SIG-M5 treated with dmso at 0.1 percent for 504 hours (cell line): Measurements from ENCODE around the gene GRK4.
"Not testable (repeated sequence)": the region's sequence is repeated elsewhere in the genome, so short reads cannot be mapped to it uniquely, and the experiment has no call there.

ENCODE experiments used
- DNase-seq: peaks from one replicate; lab custom pipeline; 2025; ENCODE audit not compliant: unreplicated experiment; lab: John Stamatoyannopoulos, UW

The GRK4 gene

DNA sequence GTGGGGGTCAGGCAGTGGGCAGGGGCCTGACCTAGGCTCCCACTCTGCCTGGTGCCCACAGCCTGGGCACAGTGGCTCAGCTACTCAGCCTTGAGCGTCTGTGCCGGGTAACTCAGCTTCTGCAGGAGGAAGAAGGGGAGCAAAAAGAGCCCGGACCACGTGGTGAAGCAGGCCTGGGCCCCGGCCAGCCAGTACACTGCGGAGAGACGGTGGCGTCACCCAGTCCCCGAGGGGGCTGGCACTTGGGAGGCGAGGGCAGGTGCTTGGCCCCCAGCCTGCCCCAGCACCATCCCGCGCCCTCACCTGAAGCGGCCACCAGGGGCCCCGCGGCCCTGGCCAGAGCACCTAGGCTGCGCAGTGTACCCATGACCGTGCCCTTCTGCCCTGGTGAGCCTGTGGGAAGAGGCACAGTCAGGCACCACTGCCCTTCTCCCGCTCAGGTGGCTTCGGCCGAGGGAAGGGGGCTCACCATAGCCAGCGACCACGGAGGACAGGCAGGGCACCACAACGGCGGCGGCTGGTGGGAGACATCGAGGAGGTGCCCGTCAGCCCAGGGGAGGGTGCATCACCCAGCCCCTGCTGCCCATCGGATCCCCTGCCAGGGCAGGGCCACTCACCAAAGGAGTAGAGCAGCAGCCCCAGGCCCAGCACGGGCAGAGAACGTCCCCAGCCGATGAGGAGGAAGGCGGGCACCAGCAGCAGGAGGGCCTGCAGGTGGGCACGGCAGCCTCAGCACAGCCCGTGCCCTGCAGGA lies 32.4 kb upstream of the GRK4 start:
- DNase-seq = no peak

DNA sequence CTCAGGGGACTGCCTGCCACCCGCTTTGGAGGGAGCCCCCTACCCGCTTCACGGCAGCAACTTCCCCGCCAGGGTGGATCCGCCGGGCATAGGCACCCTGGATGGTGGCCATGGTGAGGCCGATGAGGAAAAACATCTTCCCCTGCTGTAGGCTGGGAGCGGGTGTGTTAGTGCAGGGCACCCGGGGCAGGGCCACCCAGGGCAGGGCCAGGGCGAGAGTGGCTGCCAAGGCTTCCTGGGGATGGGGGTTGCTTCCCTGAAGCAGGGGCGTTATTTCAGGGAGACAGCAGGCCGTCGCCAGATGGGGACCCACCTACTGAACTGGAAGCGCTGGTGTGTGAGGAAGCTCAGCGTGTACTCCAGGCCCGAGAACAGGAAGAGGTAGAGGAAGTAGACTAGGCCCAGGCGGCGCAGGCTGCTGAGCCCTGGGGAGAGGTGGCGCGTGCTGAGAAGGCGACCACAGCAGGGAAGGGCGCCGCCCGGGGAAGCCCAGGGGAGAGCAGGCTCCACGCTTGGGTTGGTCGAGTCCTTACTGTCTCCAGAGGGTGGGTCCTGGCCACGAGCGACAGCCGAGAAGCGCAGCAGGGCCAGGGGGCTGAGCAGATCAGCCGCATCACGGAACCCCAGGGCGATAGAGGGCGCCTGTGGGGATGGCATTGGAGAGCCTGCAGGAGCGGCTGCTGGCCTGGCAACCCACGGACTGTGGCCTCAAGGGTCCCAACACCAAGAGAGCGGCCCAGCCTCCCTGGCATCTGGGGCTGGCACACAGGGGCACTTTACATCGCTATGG lies 31.7 kb upstream of the GRK4 start:
- DNase-seq = peak; percentile 89

DNA sequence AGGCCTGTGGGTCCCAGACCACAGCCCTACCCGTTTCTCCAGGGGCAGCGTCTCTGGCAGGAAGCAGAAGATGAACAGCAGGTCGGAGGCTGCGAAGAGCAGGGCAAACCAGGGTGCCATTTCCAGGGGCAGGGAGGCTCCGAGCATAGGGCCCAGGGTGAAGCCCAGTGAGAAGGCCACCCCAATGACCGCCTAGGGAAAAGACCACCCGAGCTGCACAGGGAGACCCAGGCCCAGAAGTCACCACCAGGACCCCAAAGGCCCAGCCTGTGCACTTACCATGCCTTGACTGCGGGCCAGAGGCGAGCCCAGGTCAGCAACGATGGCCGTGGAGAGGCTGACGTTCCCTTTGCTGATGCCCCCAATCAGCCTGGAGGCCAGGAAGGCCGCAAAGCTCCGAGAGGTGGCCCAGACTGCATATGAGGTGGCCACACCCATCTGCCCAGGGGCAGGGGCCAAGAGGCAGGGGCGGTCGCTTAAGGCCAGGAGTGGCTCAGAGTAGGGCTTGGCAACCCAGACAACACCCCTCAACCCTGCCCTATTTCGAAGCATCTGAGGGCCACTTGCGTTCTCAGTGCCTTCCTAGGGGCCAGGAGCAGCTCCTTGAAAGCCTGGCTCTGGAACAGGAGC lies 30.9 kb upstream of the GRK4 start:
- peak; percentile 32 for DNase-seq

DNA sequence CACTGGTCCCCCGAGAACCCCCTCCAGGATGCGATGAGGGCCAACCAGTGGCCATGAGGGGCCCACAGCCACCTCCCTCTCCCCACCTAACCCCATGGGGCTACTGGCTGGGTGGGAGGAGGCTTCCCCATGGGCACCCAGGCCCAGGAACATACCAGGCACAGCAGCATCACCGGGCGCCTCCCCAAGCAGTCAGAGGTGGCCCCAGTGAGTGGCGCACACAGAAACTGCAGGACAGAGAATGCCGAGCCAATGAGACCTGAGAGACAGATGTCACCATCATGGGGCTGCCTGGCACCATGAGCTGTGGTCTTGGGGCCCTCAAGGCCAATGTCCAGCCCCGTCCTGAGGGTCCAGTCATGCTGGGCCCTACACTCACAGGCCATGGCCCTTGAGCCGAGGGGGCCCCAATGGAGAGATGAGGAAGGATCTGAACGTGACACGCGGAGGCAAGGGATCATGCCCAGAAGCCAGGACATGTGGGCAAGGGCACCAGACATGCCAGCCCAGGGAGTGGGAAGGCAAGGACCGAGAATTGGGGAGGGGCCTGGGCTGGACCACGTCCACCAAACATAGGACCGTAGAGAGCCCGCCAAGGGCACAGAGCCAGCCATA lies 30.3 kb upstream of the GRK4 start:
- DNase-seq = peak; percentile 41

DNA sequence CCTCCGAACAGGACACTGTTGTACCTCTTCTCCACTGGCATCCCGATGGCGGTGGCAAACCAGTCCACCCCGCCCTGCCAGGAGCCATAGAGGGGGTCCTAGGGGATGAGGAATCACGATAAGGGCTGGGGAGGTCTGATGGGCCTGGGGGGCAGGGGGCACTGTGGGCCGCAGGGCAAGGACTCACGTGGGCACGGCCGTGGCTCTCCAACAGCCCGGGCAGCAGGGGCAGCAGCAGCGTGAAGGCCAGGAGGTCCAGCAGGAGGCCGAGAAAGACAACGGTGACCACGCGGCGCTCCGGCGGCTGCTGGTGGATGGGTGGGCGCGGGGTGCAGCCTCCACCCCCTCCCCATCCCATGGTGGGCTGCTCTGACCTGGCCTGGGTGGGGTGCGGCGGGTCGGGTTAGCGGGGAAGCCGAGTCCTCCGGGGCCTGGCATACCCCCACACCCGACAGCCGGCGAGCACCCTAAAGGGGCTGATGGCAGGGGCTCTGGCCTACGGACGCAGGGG lies 29.8 kb upstream of the GRK4 start:
- no peak for DNase-seq

DNA sequence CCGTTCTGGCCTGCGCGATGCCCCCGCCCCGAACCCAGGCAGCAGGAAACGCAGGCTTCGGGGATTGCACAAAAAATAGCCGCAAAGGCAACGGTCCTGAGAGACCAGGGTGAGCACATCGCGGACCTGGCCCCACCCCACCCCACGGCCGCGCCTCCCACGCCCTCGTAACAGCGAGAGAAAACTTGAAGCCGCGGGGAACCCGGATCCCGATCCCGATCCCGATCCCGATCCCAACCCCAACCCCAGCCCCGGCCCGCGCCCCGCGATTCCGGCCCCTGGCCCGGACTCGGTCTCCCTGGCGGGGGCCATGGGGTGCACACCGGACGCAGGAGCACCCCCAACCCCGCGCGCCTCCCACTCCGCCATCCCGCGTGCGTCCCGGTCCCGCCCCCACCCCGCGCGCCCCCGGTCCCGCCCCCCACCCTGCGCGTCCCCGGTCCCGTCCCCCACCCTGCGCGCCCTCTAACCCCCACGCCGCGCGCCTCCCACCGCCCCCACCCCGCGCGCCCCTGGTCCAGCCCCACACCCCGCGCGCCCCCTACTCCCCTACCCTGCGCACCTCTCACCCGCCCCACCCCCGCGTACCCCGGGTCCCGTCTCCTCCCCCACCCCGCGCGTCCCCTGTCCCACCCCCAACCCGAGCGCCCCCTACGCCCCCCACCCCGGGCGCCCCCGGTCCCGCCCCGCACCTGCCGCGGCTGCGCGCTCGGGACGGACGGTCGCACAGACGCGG lies 29.1 kb upstream of the GRK4 start:
- peak; percentile 74 for DNase-seq

DNA sequence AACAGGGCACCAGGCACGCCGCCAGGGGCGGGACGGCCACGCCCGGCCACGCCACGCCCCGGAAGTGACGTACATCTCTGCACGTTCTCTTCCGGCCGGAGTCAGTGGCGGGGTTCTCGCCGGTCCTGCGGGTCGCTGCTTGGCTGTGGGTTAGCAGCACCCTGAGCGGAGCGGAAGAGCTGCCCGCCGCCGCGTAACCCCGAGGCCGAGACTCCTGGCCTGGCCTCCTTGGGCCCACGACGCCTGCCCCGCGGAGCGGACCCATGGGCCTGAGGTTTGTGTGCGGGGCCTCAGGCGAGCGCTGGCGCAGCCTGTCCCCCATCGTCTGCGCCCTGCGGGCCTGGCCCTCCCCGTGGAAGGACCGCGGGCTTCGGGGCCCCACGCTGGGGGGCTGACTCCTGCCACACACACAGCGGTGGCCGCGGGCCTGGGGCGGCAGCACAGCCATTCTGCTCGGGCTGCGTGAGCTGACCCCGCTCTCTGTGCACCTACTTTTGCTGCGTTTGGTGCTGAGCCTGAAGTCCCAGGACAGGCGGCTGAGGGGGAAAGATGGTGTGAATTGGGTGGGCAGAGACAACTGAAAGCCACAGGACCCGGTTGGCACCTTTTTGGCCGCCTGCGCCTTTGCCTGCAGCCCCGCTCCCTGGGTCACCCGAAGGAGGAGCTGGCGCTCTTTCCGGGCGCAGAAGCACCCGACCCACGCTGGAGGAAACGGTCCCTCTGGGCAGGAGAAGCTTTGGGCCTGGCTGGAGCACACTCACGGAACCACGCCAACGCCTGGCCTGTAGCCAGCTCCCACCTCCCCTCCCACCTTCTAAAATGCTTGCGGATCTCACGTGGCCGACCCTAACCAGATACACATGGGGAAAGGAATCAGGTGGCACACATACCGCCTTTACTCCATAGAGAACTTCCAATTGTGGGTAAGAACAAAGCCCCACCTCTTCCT lies 28.3 kb upstream of the GRK4 start:
- DNase-seq = peak; percentile 84

DNA sequence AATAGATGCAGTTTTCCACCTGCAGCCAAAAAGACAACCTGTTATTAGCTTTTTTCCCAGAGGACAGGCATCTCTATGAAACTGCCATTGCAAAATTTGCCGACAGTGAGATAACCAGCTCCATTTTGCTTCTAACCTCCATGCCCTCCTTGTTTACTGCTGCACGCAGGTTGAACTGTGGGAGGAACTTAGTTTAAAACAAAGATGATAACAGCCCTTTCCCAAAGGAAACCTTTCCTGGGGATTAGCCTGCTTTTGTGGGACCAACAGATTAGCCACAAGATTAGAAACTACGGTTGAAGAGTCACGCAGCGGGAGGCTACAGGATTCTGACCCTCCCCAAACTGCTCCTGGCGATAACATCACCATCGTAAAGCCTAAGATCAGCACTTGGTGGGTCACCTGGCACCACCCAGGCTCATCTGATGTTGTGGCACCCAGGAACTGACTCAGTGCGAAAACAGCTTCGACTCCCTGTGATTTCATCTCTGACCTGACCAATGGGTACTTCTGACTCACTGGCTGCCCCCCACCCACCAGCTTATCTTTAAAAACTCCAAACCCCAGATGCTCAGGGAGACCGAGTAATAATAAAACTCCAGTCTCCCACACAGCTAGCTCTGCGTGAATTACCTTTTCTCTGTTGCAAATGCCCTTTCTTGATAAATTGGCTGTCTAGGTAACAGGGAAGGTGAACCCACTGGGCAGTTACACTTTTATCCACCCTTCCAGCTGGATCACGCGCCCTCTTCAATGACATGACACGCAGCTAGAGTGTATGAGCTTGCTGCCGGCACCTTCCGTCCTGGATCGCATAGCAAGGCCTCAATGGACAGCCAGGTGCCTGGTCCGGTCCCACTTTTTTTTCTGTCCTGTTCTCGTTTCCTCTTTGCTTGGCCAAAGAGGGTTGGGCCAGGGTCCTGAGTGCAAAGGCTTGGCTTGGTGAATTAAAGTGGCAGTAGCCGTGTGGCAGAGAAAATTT lies 27.3 kb upstream of the GRK4 start:
- DNase-seq = peak; percentile 21

DNA sequence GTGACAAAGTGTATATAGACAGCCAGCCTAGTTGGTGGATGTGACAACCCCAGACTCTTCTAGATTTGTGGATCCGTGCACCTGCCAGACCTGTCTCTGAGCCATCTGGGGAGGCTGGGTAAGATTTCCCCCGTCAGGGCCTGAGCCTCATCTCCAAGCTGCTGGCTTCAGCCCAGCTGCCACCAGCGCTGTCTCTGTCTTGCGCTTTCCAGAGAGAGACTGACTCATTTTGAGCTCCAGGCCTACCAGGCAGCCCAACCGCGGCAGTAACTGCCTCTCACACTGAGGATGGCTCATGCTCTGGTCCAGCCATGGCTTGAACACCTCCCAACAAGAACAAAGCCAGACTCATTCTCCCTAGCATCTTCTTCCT lies 26.6 kb upstream of the GRK4 start:
- peak; percentile 24 for DNase-seq

DNA sequence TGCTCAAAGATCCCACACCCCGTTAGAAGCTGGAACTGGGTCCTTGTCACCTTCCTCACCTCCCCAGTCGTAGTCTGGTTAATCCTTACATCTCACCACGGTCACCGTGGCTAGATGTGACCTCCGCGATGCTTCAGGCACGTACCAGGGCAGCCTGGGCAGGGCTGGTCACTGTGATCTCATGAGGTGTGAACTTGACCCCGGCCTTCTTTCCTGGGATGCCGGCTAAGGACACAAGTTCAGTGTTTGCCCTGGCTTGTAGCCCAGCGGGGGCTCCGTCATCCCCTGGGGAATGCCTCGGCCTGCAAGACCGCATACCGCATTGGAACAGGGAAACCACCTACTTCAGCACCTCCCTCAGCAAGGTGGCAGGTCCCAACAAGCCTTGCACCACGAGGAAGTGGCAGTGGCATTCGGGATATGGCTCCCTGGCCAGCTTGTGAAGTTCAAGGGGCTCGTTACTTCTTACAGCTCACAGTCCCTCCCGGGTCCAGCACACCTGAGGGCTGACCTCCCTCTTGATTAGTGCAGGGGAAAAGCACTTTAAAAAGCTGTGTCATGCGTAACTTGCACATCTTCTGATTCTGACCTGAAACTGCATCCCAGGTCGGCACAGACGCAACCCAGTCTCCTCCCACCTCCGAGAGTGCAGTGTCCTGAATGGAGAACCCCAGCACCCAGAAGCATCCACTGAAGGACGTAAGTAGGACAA lies 26.1 kb upstream of the GRK4 start:
- DNase-seq = no peak

DNA sequence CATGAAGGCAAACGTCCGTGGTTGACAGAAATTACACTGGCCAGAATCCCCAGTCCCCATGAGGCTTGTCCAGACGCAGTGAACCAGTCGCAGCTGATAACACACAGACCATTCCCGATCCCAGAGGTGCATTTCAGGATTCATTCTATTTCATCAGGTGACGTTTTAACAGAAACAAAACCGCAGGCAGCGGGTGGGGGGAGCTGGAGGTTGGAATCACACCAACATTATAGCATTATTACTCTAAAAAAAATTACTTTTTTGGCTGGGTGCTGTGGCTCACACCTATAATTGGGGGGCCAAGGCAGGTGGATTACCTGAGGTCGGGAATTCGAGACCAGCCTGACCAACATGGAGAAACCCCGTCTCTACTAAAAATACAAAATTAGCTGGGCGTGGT lies 25.4 kb upstream of the GRK4 start:
- DNase-seq = no peak

DNA sequence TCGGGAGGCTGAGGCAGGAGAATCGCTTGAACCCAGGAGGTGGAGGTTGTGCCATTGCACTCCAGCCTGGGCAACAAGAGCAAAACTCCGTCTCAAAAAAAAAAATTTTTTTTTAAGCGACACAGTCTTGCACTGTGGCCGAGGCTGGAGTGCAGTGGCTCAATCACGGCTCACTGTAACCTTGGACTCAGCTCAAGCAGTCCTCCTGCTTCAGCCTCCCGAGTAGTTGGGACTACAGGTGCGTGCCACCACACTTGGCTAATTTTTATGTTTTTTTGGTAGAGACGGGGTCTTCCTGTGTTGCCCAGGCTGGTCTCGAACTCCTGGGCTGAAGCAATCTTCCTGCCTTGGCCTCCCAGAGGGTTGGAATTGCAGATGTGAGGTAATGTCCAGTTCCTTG lies 25.0 kb upstream of the GRK4 start:
- DNase-seq = not testable (repeated sequence)

DNA sequence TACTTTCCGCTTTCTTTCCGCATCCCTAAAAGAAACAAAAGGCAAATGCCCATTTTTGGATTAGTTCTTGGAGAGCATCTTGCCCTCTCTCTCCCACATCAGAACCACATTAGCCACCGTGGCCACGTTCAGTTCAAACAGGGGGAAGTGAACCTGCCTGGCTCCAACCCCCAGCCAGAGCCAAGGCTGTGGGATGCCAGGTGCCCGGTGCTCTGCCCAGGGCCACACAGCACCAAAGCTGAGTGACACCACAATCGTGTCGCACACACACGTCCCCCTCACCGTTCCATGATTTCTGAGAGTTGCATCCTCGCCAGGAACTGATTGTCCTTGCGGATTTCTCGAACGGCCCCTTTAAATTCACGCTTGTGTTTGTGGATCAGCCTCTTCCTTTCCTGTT lies 24.5 kb upstream of the GRK4 start:
- no peak for DNase-seq

DNA sequence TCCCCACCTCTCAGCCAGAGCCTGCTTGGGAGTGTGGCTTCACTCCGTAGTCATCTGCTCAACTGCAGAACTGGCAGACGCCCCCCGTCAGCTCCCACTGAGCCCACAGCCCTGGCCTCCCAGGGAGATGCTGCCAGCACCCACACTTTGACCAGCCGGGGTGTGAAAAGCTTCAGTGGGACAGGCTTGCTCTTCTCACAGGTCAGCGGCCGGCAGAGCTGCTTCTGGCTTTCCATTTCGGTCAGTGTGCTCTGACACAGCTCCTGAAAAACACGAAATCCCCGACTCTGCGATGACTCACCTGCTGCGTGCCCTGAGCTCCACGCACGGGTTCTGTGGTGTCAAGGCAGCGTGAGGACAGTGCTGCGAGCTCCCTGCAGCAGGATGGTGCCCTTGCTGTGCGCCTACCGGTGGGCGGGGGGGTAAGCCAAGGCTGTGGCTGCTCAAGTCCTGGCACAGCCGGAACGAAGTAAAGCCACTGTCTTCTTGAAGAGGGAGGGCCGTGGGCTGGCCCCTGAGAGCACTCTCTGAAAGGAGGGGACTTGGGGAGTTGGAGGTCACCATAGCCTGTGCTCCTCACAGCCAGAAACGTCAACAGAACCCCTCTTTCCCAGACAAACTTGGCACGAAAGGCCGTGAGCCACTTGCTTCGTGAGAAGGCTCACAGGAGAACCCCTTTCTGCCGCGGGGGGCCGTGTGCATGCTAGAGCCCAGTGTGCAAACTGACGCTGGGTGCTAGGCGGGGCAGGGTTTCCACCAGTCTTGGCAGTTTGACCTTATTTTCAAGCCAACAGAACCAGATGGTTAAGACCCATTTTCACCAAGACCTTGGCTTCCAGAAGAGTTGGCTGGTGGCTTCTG lies 23.8 kb upstream of the GRK4 start:
- no peak for DNase-seq

DNA sequence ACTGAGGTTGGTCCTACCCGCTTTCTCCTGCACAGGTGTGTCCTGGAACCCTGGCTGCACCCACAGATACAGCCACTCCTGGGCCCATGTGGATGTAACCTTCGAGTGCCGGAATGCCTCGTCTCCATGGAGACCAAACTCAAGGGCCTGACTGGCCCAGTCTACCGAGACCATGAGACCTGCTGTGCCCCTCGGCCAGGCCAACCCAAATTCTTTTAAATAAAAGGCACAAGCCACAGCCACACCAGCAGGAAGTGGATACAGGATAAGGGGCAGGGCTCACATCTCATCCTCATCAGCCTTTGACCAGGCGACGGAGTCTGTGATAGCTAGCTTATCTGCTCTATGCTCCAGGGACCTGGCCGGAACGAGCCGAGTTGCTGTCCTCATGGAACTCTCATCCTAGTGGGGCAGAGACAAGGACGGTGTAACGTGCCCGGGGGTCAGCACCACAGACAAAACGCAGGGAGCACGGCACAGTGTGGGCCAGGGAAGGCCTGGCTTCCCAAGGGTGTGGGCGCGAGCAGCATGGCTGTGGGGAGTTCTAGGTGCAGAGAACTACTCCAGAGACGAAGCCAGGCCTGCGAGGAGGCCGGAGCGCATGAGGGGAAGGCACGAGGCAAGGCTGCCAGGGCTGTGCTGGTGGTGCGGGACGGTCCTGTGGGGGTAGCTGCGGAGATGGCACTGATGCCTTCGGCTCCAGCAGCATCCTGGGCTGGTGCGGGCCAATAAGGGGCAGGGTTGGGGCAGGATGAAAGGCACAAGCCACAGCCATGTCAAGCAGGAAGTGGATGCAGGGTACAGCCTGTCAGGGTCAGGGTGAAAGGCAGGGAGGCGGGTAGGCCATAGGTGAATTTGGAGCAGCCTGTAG lies 22.9 kb upstream of the GRK4 start:
- DNase-seq = no peak
